ENCODE measurements around the gene LRRC8D.

The LRRC8D gene

DNA sequence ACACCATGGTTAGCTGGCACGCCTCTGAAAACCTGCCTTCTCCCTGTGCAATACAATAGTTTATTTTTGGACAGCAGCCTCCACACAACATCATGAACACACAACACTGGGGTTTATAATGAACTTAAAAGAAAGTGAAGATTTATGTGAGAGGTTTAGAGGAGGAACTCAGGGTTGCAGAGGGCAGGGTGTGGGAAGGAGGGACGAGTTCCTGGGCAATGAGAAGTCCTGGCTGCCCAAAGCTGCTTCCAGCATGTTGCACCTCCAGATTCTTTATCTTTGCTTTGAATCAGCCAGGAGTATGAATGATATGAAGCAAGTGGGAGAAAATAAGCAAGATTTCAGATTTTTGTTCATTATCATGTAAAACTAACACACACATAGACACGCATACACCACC is 11.3 kb upstream of the LRRC8D start:
- FAIRE-seq (no peak), DNase-seq (ENCODE audit: insufficient read length) (no peak)
- no peak for TF ChIP-seq POLR2AphosphoS5 (IDR thresholded peaks at IDR 0.05; ENCODE audit: low read depth, low read length)
- no peak for TF ChIP-seq POLR2A (IDR thresholded peaks at IDR 0.05; ENCODE audit: low read depth, low read length)
- no peak for TF ChIP-seq TAF1 (IDR thresholded peaks at IDR 0.05; ENCODE audit: borderline replicate concordance, low read depth, low read length)

DNA sequence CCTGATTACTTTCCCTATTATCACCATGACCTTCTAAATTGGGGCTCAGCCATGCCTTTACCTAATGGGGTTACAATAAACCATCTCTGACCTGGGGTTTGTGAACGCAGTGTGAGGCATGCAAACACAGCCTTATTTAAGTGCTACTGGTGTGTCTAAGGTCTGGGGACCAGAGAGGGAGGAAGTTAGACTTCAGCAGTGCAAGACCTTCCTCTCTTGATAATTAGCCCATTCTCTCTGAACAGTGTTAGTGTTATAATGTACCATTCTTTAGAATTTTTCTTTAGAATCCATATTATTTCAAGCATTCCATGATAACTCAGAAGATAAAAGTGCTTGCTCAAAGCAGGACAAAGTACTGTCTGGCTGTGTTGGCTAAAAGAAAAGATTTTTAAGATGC is 10.5 kb upstream of the LRRC8D start:
- TF ChIP-seq TAF1 (IDR thresholded peaks at IDR 0.05; ENCODE audit: borderline replicate concordance, low read depth, low read length) (no peak), POLR2AphosphoS5 (IDR thresholded peaks at IDR 0.05; ENCODE audit: low read depth, low read length) (no peak), POLR2A (IDR thresholded peaks at IDR 0.05; ENCODE audit: low read depth, low read length) (no peak)
- FAIRE-seq (no peak), DNase-seq (ENCODE audit: insufficient read length) (no peak)

DNA sequence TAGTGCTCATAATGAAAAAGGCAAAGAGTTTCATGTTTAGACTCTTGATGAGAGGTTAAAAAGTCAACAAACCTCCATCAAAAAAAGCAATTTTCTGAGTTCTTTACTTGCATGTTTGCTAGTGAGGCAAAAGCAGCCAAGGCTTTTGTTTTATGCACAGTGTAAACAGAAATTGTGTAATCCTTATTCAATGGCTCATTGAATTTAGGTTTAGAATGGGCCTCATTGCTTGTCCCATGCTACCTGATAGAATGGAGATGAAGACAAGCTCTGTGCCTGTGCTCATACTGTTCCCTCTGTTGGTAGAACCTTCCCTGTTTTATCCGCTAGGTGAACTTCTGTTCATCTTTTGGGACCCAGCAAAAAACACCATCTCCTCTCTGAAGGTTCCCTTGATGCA is 10.0 kb upstream of the LRRC8D start:
- TF ChIP-seq TAF1 (IDR thresholded peaks at IDR 0.05; ENCODE audit: borderline replicate concordance, low read depth, low read length) (no peak), POLR2AphosphoS5 (IDR thresholded peaks at IDR 0.05; ENCODE audit: low read depth, low read length) (no peak), POLR2A (IDR thresholded peaks at IDR 0.05; ENCODE audit: low read depth, low read length) (no peak)
- DNase-seq (ENCODE audit: insufficient read length) (no peak), FAIRE-seq (no peak)

DNA sequence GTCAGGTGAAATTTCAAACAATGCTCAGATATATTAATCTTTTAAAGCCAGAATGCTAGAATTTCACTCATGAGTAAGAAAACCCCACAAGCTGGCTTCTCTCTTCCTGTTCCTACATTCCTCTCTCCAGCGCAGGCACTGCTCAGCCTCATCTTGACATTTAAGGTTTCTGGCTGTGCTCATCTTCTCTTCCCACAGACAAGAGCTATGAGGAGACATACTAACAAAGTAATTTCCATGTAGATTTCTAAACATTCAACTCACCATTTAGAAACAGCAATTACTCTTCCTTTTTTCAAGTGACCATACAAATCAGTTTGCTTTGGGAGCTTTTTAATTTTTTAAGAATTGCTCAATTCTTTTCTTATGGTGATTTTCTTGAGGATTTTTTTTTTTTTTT is 7.8 kb upstream of the LRRC8D start:
- no peak for DNase-seq (ENCODE audit: insufficient read length)
- TF ChIP-seq POLR2AphosphoS5 (IDR thresholded peaks at IDR 0.05; ENCODE audit: low read depth, low read length) (no peak), POLR2A (IDR thresholded peaks at IDR 0.05; ENCODE audit: low read depth, low read length) (no peak), TAF1 (IDR thresholded peaks at IDR 0.05; ENCODE audit: borderline replicate concordance, low read depth, low read length) (no peak)
- no peak for FAIRE-seq

DNA sequence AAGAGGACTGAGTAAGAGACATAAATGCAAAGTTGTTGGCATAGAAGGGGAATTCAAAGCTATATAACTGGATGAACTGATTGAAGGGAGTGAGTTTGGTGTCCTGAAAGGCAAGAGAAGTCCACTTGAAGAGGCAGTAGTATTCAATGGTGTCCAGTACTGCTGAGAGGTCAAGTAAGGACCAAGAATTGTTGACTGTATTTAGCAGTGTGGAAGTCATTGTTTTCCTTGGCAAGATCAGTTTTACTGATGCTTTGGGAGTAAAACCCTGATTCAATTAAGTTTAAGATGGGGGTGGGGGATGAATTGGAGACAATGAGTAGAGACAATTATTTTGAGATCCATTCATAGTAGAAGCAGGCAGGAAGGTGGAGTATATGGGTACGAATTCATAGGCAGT is 5.8 kb upstream of the LRRC8D start:
- TF ChIP-seq POLR2AphosphoS5 (IDR thresholded peaks at IDR 0.05; ENCODE audit: low read depth, low read length) (no peak), POLR2A (IDR thresholded peaks at IDR 0.05; ENCODE audit: low read depth, low read length) (no peak), TAF1 (IDR thresholded peaks at IDR 0.05; ENCODE audit: borderline replicate concordance, low read depth, low read length) (no peak)
- no peak for FAIRE-seq
- DNase-seq (ENCODE audit: insufficient read length): no peak

DNA sequence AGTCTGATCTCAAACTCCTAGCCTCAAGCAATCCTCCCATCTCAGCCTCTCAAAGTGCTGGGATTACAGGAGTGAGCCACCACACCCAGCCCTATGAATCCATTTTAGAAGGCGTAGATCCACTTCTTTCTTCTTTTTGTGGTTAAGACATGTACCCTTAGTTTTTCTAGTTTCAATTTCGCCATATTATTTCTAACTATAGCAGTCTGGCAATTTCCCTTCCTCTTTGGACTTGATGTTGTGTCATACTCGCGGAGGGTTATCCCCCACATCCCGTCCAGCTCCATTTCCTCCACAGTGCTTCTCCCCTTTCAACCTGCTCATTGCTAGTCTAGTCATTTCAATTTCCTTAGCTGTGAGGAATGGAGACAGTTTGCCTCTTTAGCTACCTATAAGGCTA is 5.2 kb upstream of the LRRC8D start:
- FAIRE-seq (no peak), DNase-seq (ENCODE audit: insufficient read length) (no peak)
- TF ChIP-seq POLR2AphosphoS5 (IDR thresholded peaks at IDR 0.05; ENCODE audit: low read depth, low read length): no peak
- TF ChIP-seq POLR2A (IDR thresholded peaks at IDR 0.05; ENCODE audit: low read depth, low read length): no peak
- TF ChIP-seq TAF1 (IDR thresholded peaks at IDR 0.05; ENCODE audit: borderline replicate concordance, low read depth, low read length): no peak

DNA sequence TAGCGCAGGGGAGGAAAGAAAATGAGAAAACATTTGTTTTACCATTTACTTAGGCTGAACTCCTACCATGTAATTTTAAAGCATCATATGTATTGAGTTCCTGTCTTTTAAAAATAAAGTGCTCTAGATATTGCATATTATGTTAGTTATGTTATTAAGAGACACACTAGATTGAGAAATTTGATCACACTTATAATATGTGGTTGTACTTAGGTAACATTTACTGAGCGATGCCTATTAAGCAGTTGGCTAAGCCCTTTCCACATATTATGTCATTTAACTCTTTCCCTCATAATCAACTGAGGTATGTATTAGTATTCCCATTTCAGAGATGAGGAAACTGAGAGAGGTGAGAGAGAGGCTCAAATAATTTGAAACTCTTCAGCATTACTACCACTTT is 4.5 kb upstream of the LRRC8D start:
- TF ChIP-seq POLR2AphosphoS5 (IDR thresholded peaks at IDR 0.05; ENCODE audit: low read depth, low read length) (no peak), POLR2A (IDR thresholded peaks at IDR 0.05; ENCODE audit: low read depth, low read length) (no peak), TAF1 (IDR thresholded peaks at IDR 0.05; ENCODE audit: borderline replicate concordance, low read depth, low read length) (no peak)
- FAIRE-seq: no peak

DNA sequence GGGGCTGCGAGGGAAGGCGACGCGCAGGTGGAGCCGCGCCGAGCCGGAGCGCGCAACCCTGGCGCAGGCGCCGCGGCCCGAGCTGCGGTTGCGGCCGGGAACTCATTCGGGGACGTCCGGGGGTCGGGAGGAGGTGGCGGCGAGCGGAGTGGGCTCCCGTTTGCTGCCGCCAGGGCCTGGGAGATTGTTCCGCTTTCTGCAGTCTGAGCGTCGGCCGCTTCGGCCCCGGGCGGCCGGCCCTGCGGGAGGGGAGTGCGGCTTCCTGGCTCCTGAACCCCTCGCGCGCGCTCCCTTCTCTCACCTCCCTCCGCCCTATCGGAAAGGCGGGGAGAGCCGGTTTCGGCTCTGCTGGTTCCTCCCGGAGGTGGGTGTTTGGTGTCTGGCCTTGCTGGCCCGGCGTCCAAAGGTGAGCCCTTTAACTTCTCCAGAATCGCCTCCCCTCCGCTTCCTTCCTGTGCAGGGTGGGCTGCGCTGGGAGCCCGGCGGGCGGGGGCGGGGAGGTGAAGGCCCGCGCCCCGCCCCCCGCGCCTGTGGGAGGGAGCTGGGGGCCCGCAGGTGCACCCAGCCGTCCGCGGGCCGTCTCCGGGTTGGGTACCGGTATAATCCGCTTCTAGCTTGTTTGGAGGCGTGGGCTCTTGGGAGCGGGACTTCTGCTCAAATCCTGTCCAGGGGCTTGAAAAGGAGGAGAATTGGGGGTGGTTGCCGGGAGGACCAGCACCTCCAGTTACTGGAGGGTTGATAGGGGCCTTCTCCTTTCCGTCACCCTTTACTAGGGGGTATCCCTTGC is 683 bp downstream of the LRRC8D start:
- peak; percentile 65 for DNase-seq (ENCODE audit: insufficient read length)
- TF ChIP-seq POLR2AphosphoS5 (IDR thresholded peaks at IDR 0.05; ENCODE audit: low read depth, low read length) (no peak), TAF1 (IDR thresholded peaks at IDR 0.05; ENCODE audit: borderline replicate concordance, low read depth, low read length) (no peak), POLR2A (IDR thresholded peaks at IDR 0.05; ENCODE audit: low read depth, low read length) (0 out of 2 replicates have a peak, but pooled peaks have one; percentile 18)
- FAIRE-seq: no peak

More for the DNA sequence above, 4.5 kb upstream of the LRRC8D start:
- no peak for DNase-seq (ENCODE audit: insufficient read length)

DNA sequence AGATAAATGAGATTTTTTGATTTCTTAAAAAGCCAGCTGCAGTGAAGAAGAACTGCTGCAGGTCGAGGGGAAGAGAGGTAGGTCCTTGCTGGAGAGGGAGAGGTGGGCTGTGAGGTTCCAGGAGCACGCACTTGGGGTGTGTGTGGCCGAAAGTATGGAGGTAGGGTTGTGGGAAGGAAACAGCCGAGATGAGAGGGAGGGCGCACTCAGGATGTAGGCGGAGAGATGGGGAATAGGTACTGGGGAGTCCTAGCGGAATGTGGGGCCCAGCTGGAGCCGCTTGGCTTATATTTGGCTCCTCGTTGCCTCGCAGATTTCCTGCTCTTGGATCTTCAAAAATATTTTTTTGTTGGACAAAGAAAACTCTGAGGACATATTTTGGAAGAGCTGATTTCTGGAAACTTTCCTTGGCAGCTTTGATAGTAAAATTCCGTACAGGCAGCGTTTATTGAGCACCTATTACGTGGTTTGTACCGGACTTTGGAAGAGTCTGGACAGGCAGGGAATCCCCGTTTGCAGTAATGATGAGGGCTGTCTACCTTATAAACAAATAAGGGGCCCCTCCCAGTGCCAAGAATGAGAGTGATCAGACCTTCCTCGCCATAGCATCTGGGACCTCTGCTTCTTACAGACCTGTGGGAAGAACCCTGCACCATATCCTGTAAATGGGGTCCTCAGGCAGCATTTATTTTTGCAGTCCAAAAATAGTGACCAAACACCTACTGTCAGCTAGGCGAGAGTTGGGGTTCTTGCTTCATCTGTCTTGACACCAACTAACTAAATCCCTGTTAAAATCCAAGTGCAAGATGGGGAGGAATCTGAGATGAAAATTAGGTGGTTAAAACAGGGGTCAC is 1.5 kb downstream of the LRRC8D start:
- DNase-seq (ENCODE audit: insufficient read length) (no peak), FAIRE-seq (no peak)
- no peak for TF ChIP-seq POLR2A (IDR thresholded peaks at IDR 0.05; ENCODE audit: low read depth, low read length)
- no peak for TF ChIP-seq POLR2AphosphoS5 (IDR thresholded peaks at IDR 0.05; ENCODE audit: low read depth, low read length)
- no peak for TF ChIP-seq TAF1 (IDR thresholded peaks at IDR 0.05; ENCODE audit: borderline replicate concordance, low read depth, low read length)

DNA sequence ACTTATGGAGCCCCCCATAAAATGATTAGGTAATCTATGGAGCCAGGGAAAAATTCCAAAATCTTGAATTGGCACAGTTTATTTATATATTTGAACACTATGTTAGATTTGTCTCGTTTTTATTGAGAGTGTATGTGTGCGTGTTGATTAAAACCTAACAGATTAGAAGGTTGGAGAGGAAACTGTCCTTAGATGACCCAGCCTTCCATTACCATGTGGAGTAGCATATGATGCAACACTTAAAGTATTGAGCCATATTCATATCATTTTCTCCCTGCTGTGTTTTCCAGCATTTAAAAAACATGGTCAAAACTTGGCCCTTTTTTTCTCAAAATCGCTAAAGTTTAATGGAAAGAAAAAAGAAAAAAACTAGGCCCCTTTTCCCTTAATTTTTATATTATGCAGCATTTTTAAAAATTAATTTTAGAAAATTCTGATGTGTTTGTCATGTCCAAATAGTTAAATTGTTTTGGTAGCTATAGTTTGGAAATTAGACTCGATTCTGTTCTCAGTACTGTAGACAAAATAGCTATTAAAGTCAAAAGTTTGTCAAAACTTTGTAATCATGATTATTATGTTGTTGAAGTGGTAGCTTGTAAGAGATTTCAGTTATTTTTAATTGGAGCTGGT is 2.3 kb downstream of the LRRC8D start:
- DNase-seq (ENCODE audit: insufficient read length): no peak
- TF ChIP-seq POLR2A (IDR thresholded peaks at IDR 0.05; ENCODE audit: low read depth, low read length): no peak
- no peak for TF ChIP-seq TAF1 (IDR thresholded peaks at IDR 0.05; ENCODE audit: borderline replicate concordance, low read depth, low read length)
- no peak for TF ChIP-seq POLR2AphosphoS5 (IDR thresholded peaks at IDR 0.05; ENCODE audit: low read depth, low read length)
- no peak for FAIRE-seq

DNA sequence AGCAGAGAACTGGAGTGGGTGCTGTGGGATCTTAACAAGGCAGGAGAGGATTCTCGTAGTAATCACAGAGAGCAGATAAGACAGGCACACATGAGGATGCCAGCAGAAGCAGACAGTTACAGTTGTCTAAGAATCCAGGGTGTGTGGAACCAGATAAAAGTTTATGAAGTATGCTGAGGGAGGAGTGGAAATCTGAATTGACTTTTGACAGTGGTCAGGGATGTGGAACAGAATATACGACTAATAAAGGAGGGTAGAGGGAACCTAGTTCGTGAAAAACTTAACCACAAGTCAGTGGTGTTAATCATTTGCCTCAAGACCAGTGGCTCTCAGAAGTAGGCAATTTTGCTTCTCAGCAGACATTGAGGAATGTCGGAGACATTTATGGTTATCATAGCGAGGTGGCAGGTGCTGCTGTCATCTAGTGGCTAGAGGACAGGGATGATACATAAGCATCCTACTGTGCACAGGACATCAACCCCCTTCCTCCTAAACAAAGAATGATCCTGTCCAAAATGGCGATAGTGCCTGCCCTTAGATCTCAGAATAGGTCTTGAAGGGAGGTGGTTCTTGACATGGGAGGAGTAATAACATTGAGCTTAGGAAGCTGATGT is 3.0 kb downstream of the LRRC8D start:
- DNase-seq (ENCODE audit: insufficient read length) (no peak), FAIRE-seq (no peak)
- no peak for TF ChIP-seq POLR2AphosphoS5 (IDR thresholded peaks at IDR 0.05; ENCODE audit: low read depth, low read length)
- TF ChIP-seq TAF1 (IDR thresholded peaks at IDR 0.05; ENCODE audit: borderline replicate concordance, low read depth, low read length): no peak
- no peak for TF ChIP-seq POLR2A (IDR thresholded peaks at IDR 0.05; ENCODE audit: low read depth, low read length)

Measured in GM12892 (cell line).